ENCODE measurements around the gene PTPRU. TPM values are rescaled to one million over a fixed set of nuclear protein-coding genes. Genes with fewer than 3 reads are reported as not detected.

The PTPRU gene
- polyA plus RNA-seq, 1 of the 3 experiments (the other 2 are of a cell fraction): 3.5 TPM

- no peak for TF ChIP-seq FOXJ3 (CRISPR knock-in tag; IDR thresholded peaks at IDR 0.05)
- no peak for TF ChIP-seq IRF3 (IDR thresholded peaks at IDR 0.05; ENCODE audit: low read depth, low read length)
- 0 out of 2 replicates have a peak, but pooled peaks have one; percentile 11 for TF ChIP-seq JUND (IDR thresholded peaks at IDR 0.05)
- Histone ChIP-seq H2AFZ (ENCODE audit: low read depth) (no peak overlapping the region), H3F3A (replicated peaks; ENCODE audit: insufficient read depth) (peaks cover 8% of the 10 kb centered on the region), H3K9ac (no peak overlapping the region), H3K27ac (ENCODE audit: low read depth in 2 of 2, low read length in 1 of 2) (no peak overlapping the region), H4K20me1 (ENCODE audit: insufficient read depth) (no peaks in the 10 kb centered on the region), H3K27me3 (ENCODE audit: insufficient read depth) (no peaks in the 10 kb centered on the region), H3K9me3 (no peaks in the 10 kb centered on the region), H3K4me1 (ENCODE audit: control insufficient read depth in 1 of 2, insufficient read depth in 2 of 2, low read depth in 1 of 2, low read length in 1 of 2) (peaks cover 17 to 18% of the 10 kb centered on the region in 2 experiments; a peak in 2 of 4 replicates), H3K9me2 (no peaks in the 10 kb centered on the region), H3K4me3 (ENCODE audit: low read depth in 2 of 2, low read length in 1 of 2) (no peak overlapping the region), H3K36me3 (replicated peaks in 1 of 2; ENCODE audit: control insufficient read depth in 1 of 2, insufficient read depth in 2 of 2, low read length in 1 of 2) (peaks cover 18 to 21% of the 10 kb centered on the region in 2 experiments), H3K4me2 (no peak overlapping the region), H3K79me2 (ENCODE audit: insufficient read depth) (no peaks in the 10 kb centered on the region)
- WGBS (ENCODE audit: low lambda C conversion rate): 95% methylated on average over 5 of the region's 5 CpGs
- DNase-seq: no peak
- POLR2A ChIA-PET: no interaction called here
- CTCF ChIA-PET: interaction anchor here (0.7 to 6.1 kb wide), 12 partner anchors 14 to 1985 kb away, joined by 3 to 95 read pairs (median 12); partner anchors contain the start of gene SRSF4
These were observed 35.3 kb upstream of the PTPRU start for GRCh38 chr1:29200906-29201594.

GRCh38 chr1:29201595-29202051 lies 34.7 kb upstream of the PTPRU start:
- no peaks in the 10 kb centered on the region for H3K9me3 ChIP-seq
- no peaks in the 10 kb centered on the region for H3K27me3 ChIP-seq (ENCODE audit: insufficient read depth)
- TF ChIP-seq RFX5 (IDR thresholded peaks at IDR 0.05; ENCODE audit: low read length) (no peak), GATA2 (CRISPR knock-in tag; IDR thresholded peaks at IDR 0.05) (no peak), ELF1 (IDR thresholded peaks at IDR 0.05) (no peak), GABPA (IDR thresholded peaks at IDR 0.05; ENCODE audit: low read depth) (no peak), EP300 (IDR thresholded peaks at IDR 0.05; ENCODE audit: borderline replicate concordance in 1 of 2, low read depth in 1 of 2, low read length in 1 of 2) (no peak), RCOR1 (IDR thresholded peaks at IDR 0.05; ENCODE audit: low read length) (no peak), PBX3 (IDR thresholded peaks at IDR 0.05) (no peak), RXRA (IDR thresholded peaks at IDR 0.05; ENCODE audit: borderline replicate concordance, low read depth) (no peak), NRF1 (IDR thresholded peaks at IDR 0.05; ENCODE audit: low read depth, low read length) (no peak), TEAD4 (IDR thresholded peaks at IDR 0.05; ENCODE audit: borderline replicate concordance, insufficient read depth) (no peak), FOXM1 (IDR thresholded peaks at IDR 0.05; ENCODE audit: low read depth) (no peak), MXI1 (IDR thresholded peaks at IDR 0.05; ENCODE audit: low read depth, low read length) (no peak), USF2 (IDR thresholded peaks at IDR 0.05; ENCODE audit: borderline replicate concordance, low read depth, low read length) (no peak)
- 93% methylated on average over 6 of the region's 6 CpGs for WGBS (ENCODE audit: low lambda C conversion rate)
- POLR2A ChIA-PET: no interaction called here
- H3K9ac ChIP-seq: no peak overlapping the region
- H2AFZ ChIP-seq (ENCODE audit: low read depth): no peak overlapping the region
- no peak overlapping the region for H3K4me3 ChIP-seq (ENCODE audit: low read depth in 2 of 2, low read length in 1 of 2)
- H3K36me3 ChIP-seq (replicated peaks in 1 of 2; ENCODE audit: control insufficient read depth in 1 of 2, insufficient read depth in 2 of 2, low read length in 1 of 2): peaks cover 21 to 23% of the 10 kb centered on the region in 2 experiments
- DNase-seq: no peak
- H3K27ac ChIP-seq (ENCODE audit: low read depth in 2 of 2, low read length in 1 of 2): peak overlapping the region in 1 of 2 experiments; percentile 83; a peak in 1 of 4 replicates
- CTCF ChIA-PET: interaction anchor here (1.1 to 6.1 kb wide), 18 partner anchors 10 to 1984 kb away, joined by 3 to 95 read pairs (median 7); partner anchors contain the start of genes SRSF4 and TMEM200B
- no peaks in the 10 kb centered on the region for H3K79me2 ChIP-seq (ENCODE audit: insufficient read depth)
- H3K4me1 ChIP-seq (ENCODE audit: control insufficient read depth in 1 of 2, insufficient read depth in 2 of 2, low read depth in 1 of 2, low read length in 1 of 2): peaks cover 14 to 17% of the 10 kb centered on the region in 2 experiments; a peak in 2 of 4 replicates
- peaks cover 8% of the 10 kb centered on the region for H3F3A ChIP-seq (replicated peaks; ENCODE audit: insufficient read depth)
- no peaks in the 10 kb centered on the region for H3K9me2 ChIP-seq
- H3K4me2 ChIP-seq: no peak overlapping the region
- H4K20me1 ChIP-seq (ENCODE audit: insufficient read depth): no peaks in the 10 kb centered on the region

Measured in SK-N-SH (cell line).